OCI-LY1 (cell line): Measurements from ENCODE around the gene TANC1.

Experiments
- CTCF ChIP-seq: fragments of 200-600 bp; sonication (generic), shearing (Covaris generic); IDR thresholded peaks from 2 replicates; pipeline ENCODE4 v1.5.1; 2017; ENCODE audit warnings: mild to moderate bottlenecking, antibody characterized with exemption, low read length, moderate library complexity, mixed read lengths
- EZH2 ChIP-seq: fragments of 200-600 bp; sonication (generic), shearing (Covaris generic); IDR thresholded peaks from 2 replicates; pipeline ENCODE4 v1.8.0; 2017; ENCODE audit warnings: borderline replicate concordance, mixed run types, mild to moderate bottlenecking, antibody characterized with exemption, low read length, moderate library complexity, mixed read lengths

- TF ChIP-seq CTCF (no peak), EZH2 (no peak)
Measured at GRCh38 chr2:159154366-159154765, 185.9 kb downstream of the TANC1 start.
